ENCODE measurements around the gene LY6G6C.
"Not testable (repeated sequence)": the region's sequence is repeated elsewhere in the genome, so short reads cannot be mapped to it uniquely, and the experiment has no call there.

Gene LY6G6C

GRCh38 chr6:31725502-31726350 lies 4.2 kb upstream of the LY6G6C start:
- no peak for DNase-seq

DNA sequence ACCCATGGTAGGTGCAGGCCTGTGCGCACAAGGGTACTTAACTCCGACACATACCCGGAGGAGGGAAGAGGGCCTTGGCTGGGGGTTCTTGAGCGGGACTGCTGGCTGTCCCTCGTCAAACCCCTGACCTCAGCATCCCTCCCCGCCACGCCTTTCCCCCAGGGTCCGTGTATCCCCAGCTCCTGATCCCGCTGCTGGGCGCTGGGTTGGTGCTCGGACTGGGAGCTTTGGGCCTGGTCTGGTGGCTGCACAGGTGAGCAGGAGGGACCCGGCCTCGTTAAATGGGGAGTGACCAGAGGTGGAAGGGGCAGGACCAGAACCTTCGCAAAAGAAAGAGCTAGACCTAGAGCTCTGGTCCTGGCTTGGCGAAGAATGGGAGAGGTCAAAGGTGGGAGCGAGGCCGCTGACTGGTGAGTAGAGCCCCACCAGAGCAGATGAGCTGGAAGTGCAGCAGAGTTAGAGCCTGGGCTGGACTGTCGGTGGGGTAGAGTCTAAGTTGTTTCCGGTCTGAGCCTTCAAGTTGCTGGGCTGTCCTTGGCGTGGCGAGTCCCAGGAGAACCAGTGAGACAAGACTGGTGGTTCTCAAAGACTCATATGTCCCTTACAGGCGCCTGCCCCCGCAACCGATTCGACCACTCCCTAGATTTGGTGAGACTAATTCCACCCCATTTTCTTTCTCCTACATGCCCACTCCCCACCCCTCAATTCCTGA lies 2.6 kb upstream of the LY6G6C start:
- no peak for DNase-seq

DNA sequence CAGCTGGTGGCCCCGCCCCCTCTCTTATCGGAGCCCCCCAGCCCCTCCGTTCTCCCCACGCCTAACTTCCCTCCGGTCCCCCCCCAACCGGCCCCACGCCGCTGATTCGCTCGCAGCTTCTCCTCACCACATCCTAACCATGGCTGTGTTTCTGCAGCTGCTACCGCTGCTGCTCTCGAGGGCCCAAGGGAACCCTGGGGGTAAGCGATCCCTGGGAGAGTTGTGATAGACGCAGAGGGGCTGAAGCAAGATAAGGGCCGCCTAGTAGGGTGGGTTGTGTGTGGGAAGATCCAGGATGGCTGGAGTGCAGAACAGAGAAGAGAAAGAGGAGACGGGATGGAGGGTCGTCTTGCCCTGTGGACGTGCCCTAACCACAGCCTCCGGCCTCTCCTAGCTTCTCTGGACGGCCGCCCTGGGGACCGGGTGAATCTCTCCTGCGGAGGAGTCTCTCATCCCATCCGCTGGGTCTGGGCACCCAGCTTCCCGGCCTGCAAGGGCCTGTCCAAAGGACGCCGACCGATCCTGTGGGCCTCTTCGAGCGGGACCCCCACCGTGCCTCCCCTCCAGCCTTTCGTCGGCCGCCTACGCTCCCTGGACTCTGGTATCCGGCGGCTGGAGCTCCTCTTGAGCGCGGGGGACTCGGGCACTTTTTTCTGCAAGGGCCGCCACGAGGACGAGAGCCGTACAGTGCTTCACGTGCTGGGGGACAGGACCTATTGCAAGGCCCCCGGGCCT lies 1.9 kb upstream of the LY6G6C start, which contains the start of gene MPIG6B:
TSS of gene MPIG6B (plus strand) at position 129 of the 735 bp plus-strand sequence. CDS start at position 140, 11 bp downstream.
- no peak for DNase-seq

- DNase-seq = no peak
These were observed 627 bp upstream of the LY6G6C start for GRCh38 chr6:31722173-31722572.

- no peak for DNase-seq
These were observed 1.3 kb downstream of the LY6G6C start for GRCh38 chr6:31720196-31720770.

GRCh38 chr6:31719001-31719400 lies 2.5 kb downstream of the LY6G6C start:
- DNase-seq = no peak

- DNase-seq = no peak
These were observed 3.3 kb downstream of the LY6G6C start for GRCh38 chr6:31718265-31718664.

DNA sequence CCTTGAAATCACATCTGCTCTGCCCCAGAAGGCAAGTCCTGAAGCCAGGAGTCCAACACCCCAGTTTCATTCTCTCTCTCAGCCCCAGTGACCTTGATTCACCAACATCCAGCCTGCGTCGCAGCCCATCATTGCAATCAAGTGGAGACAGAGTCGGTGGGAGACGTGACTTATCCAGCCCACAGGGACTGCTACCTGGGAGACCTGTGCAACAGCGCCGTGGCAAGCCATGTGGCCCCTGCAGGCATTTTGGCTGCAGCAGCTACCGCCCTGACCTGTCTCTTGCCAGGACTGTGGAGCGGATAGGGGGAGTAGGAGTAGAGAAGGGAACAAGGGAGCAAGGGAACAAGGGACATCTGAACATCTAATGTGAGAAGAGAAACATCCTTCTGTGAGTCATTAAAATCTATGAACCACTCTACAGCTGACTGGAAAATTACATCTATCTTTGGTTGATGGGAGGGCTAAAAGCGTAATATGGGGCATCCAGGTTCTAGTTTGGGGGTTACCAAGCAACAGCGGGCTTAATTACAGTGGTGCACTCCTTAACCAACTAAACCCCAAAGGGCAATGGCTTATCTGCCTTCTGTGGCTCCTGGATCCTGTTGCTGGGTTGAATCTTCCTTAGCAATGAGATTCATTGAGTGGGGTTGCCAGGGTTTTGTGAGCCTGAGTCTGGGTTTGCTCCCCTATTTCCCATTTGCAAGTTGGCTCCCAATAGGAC lies 3.9 kb downstream of the LY6G6C start:
- no peak for DNase-seq

- DNase-seq = no peak
These were observed 6.3 kb downstream of the LY6G6C start, which contains the start of gene LY6G6D for GRCh38 chr6:31715022-31715958. Gene LY6G6D (plus strand): TSS chr6:31715348. CDS start chr6:31715356, 8 bp downstream.

DNA sequence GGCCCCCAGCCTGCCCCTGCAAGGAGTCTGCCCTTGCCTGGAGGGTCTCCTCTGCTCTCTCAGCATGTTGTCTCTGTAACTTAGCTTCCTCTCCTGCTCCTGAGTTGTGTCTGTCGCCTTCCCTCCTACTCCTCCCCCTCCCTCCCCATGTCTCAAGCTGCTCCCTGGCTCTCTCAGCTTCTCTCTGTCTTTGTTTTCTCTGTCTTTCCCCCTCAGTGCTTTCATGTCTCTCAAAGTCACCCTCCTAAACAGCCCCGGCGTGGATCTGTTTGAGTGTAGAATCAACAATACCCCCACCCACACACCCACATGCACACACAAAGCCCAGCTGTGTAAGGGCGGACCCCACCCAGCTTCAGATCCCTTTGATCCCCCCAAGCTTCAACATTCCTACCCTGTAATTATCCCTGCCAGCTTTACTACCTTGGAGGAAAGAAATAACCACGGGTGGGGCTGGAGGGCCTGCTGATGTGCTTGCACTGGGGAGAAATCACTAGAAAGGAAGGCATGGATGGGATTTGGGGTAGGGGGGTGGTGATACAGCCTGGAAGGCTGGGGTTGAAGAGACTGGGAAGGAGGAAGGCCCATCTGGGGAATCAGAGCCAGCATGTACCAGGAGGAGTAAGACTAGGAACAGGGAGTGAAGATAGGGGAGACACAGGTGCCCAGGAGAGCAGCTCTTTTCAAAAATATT lies 7.4 kb downstream of the LY6G6C start:
- DNase-seq = no peak

DNA sequence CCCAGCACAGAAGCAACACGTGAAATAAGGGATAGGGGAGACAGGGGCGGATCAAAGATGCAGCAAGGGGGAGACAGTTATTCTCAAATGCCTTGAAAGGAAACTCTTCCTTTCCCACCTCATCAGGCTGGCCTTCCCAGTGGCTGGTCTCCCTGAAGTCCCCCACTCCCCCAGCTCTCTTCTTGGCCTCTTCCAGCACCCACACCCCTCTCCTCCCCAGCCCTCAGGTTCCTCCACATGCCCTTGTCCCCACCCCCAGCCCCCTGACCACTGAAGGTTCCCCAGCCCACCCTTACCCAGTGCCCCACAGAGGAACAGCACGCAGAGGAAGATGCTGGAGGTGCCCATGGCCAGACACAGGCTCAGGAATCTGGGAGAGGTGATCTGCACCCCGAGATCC lies 8.1 kb downstream of the LY6G6C start:
- no peak for DNase-seq

DNA sequence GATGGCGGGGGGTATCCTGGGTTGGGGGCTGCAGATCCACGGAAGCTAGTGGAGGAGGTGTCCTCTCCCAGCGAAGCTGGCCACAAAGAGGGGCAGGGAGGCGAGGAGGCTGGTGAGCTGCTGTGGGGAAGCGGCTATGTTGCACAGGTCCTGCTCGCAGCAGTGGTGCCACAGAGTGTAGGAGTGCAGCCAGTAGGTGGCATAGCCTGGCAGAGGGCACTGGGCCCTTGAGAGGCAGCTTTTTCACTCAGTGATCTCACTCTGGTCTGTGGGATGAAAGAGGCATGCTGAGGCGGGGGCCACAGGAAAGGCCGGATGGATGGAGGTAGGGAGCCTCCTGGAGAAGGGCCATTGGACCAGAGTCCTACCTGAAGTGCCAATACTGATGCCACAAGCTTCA lies 9.2 kb downstream of the LY6G6C start:
- DNase-seq = peak; percentile 29

DNA sequence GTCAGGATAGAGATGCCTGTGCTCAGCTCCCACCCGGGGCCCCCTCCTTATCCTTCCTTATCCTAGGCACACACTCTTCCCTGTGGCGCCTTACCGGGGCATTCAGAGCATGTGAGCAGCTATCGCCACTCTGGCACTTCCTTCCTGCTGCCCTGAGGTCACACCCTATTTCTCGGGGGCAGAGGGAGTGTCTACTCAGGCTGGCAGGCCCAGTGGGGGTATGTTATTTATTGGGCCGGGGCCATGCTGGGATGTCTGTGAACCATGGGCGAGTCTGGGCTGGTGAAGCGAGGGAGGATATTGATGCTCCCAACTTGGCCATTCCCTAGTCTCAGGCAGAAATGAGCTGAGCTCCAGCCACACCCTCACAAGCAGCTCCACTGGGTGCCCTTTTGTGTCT lies 10.3 kb downstream of the LY6G6C start:
- DNase-seq = no peak

DNA sequence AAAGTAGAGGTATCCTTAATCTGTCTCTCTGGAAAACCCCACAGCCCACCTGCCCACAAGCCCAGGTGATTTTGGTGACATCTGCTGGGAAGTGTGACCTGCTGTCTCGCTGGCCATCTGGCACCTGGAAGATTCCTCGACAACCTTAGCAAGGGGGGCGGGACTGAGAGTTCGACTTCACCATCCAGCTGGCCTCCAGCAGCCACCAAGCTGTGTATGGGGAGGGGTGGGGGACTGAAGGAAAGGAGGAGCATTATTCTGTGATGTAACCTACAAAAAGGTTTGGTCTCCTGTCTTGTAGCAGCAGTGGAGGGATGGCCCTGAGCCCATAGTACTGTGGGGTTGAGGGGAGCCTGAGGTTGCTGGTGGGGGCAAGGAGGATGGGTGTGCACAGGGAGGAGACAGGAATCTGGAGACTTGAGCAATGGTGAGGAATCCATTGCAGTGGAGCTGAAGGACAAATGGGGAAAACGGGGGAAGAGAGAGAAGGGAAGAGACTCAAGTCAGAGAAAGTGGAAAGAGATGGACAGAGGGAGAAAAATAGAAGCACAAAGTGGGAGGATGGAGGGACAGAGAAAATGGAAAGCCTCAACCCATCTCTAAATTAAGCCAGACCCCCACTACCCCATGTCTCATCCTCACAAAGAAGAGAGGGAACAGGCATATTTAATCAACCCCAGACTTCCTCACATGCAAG lies 10.9 kb downstream of the LY6G6C start:
- no peak for DNase-seq

DNA sequence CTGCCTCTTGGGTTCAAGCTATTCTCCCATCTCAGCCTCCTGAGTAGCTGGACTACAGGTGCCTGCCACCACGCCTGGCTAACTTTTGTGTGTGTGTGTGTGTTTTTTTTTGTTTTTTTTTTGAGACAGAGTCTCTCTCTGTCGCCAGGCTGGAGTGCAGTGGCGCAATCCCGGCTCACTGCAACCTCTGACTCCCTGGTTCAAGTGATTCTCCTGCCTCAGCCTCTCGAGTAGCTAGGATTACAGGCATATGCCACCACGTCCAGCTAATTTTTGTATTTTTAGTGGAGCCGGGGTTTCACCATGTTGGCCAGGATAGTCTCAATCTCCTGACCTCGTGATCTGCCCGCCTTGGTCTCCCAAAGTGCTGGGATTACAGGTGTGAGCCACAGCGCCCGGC lies 12.4 kb downstream of the LY6G6C start:
- not testable (repeated sequence) for DNase-seq

- DNase-seq = no peak
These were observed 13.3 kb downstream of the LY6G6C start for GRCh38 chr6:31708224-31708623.

GRCh38 chr6:31707701-31708100 lies 13.8 kb downstream of the LY6G6C start:
- no peak for DNase-seq

DNA sequence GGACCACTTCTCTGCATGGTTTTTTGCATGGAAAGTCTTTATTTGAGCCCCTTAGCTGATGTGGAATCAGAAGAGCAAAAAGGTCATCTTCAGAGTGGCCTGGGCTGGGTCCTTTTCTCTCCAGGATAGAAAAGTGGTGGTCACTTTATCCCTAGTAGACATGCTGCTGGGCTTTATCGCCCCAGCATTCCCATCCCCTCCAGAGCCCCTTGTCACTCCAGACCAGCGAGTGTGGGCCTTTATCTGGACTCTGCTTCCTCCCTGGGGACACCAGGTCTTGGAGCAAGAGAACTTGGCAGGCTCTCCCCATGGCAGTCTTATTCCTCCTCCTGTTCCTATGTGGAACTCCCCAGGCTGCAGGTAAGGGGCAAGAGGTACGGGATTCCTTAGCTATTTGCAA lies 14.9 kb downstream of the LY6G6C start, which contains the start of gene LY6G6F:
TSS of gene LY6G6F (plus strand) at position 268 of the 400 bp plus-strand sequence. CDS start at position 309, 41 bp downstream.
- DNase-seq = no peak

- DNase-seq = no peak
These were observed 15.6 kb downstream of the LY6G6C start for GRCh38 chr6:31705931-31706330.
